Loucy (cell line): ENCODE data around the gene LRRK1.

Experiments
- H2AFZ ChIP-seq: fragments of 200-600 bp; sonication (generic); 2 replicates; pipeline ENCODE4 v1.6.0; 2016; ENCODE audit warnings: antibody characterized with exemption, mild to moderate bottlenecking, low read length, moderate library complexity
- H3F3A ChIP-seq: fragments of 200-600 bp; 2 replicates; pipeline ENCODE4 v1.6.0; 2016; ENCODE audit warnings: antibody characterized with exemption, low read depth, mild to moderate bottlenecking
- H3K27me3 ChIP-seq: fragments of 200-600 bp; sonication (generic); 2 replicates; pipeline ENCODE4 v1.6.1; 2014; ENCODE audit warnings: low read length, mild to moderate bottlenecking; ENCODE audit not compliant: insufficient read depth, poor library complexity, severe bottlenecking
- H3K36me3 ChIP-seq: fragments of 200-600 bp; sonication (generic); 2 replicates; pipeline ENCODE4 v1.6.1; 2016; ENCODE audit warnings: low read length; ENCODE audit not compliant: insufficient read depth
- H3K4me1 ChIP-seq: fragments of 200-600 bp; sonication (generic); 2 replicates; pipeline ENCODE4 v1.5.1; 2014; ENCODE audit warnings: low read length, mild to moderate bottlenecking; ENCODE audit not compliant: insufficient read depth, poor library complexity, severe bottlenecking
- H3K4me2 ChIP-seq: fragments of 200-600 bp; sonication (generic); 2 replicates; pipeline ENCODE4 v1.6.0; 2014; ENCODE audit warnings: antibody characterized with exemption, low read length, low read depth, mild to moderate bottlenecking; ENCODE audit not compliant: poor library complexity, severe bottlenecking
- H3K4me3 ChIP-seq: fragments of 200-600 bp; sonication (generic); 2 replicates; pipeline ENCODE4 v1.5.1; 2014; ENCODE audit warnings: low read length, mild to moderate bottlenecking, mixed read lengths; ENCODE audit not compliant: poor library complexity, severe bottlenecking
- H3K79me2 ChIP-seq: fragments of 200-600 bp; sonication (generic); 2 replicates; pipeline ENCODE4 v1.6.1; 2014; ENCODE audit warnings: low read length; ENCODE audit not compliant: insufficient read depth
- H3K9ac ChIP-seq: fragments of 200-600 bp; sonication (generic); 2 replicates; pipeline ENCODE4 v1.6.0; 2014; ENCODE audit warnings: mild to moderate bottlenecking, low read depth, low read length, moderate library complexity; ENCODE audit not compliant: poor library complexity, severe bottlenecking
- H3K9me2 ChIP-seq: fragments of 200-600 bp; sonication (generic); replicated peaks from 2 replicates; pipeline ENCODE4 v1.6.1; 2016; ENCODE audit warnings: low read depth, low read length, mixed read lengths
- H3K9me3 ChIP-seq: fragments of 200-600 bp; sonication (generic); 2 replicates; pipeline ENCODE4 v1.6.1; 2014; ENCODE audit warnings: mild to moderate bottlenecking, antibody characterized with exemption, low read length, low read depth; ENCODE audit not compliant: insufficient read depth
- H4K20me1 ChIP-seq: fragments of 200-600 bp; sonication (generic); 2 replicates; pipeline ENCODE4 v1.6.0; 2014; ENCODE audit warnings: antibody characterized with exemption, low read length, mild to moderate bottlenecking; ENCODE audit not compliant: insufficient read depth, poor library complexity, severe bottlenecking
- EZH2phosphoT487 ChIP-seq: fragments of 200-600 bp; IDR thresholded peaks from 2 replicates; pipeline ENCODE4 v1.6.1; 2018; ENCODE audit warnings: antibody characterized with exemption, mild to moderate bottlenecking, moderate library complexity, borderline replicate concordance
- TF ChIP-seq, protein P1 (sequence below): fragments of 200-600 bp; sonication (generic); conservative IDR thresholded peaks from 2 replicates; pipeline ENCODE4 v1.5.1; 2014; ENCODE audit warnings: mild to moderate bottlenecking, antibody characterized with exemption, low read length

The LRRK1 gene

DNA sequence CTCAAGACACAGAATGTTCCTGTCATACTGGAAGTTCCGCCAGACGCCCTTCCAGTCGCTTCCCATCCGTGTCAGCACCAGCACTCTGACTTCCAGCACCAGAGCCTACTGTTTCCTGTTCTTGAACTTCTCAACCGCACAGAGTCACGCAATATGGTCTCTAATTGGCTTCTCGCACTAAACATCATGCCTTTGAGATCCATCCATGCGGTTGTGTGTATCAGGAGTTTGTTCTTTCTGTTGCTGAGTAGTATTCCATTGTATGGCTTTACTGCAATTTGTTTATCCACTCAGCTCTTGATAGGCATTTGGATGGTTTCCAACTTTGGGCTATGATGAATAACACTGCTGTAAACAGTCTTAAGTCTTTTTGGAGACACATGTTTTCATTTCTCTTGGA lies 112.1 kb downstream of the LRRK1 start:
- no peaks in the 10 kb centered on the region for H3K36me3 ChIP-seq
- peaks cover 14% of the 10 kb centered on the region; the same call in 1 of the 2 replicates for H3K9me3 ChIP-seq
- H3K4me3 ChIP-seq = no peak overlapping the region
- no peaks in the 10 kb centered on the region for H3K9me2 ChIP-seq
- TF ChIP-seq EZH2phosphoT487 = no peak
- TF ChIP-seq, protein P1, sequence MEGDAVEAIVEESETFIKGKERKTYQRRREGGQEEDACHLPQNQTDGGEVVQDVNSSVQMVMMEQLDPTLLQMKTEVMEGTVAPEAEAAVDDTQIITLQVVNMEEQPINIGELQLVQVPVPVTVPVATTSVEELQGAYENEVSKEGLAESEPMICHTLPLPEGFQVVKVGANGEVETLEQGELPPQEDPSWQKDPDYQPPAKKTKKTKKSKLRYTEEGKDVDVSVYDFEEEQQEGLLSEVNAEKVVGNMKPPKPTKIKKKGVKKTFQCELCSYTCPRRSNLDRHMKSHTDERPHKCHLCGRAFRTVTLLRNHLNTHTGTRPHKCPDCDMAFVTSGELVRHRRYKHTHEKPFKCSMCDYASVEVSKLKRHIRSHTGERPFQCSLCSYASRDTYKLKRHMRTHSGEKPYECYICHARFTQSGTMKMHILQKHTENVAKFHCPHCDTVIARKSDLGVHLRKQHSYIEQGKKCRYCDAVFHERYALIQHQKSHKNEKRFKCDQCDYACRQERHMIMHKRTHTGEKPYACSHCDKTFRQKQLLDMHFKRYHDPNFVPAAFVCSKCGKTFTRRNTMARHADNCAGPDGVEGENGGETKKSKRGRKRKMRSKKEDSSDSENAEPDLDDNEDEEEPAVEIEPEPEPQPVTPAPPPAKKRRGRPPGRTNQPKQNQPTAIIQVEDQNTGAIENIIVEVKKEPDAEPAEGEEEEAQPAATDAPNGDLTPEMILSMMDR = no peak
- no peaks in the 10 kb centered on the region for H3K79me2 ChIP-seq
- no peak overlapping the region for H3K9ac ChIP-seq
- H3K4me2 ChIP-seq = no peak overlapping the region
- H2AFZ ChIP-seq = no peak overlapping the region
- H3K27me3 ChIP-seq = no peaks in the 10 kb centered on the region
- H3F3A ChIP-seq = no peaks in the 10 kb centered on the region
- H3K4me1 ChIP-seq = no peaks in the 10 kb centered on the region
- H4K20me1 ChIP-seq = no peaks in the 10 kb centered on the region

DNA sequence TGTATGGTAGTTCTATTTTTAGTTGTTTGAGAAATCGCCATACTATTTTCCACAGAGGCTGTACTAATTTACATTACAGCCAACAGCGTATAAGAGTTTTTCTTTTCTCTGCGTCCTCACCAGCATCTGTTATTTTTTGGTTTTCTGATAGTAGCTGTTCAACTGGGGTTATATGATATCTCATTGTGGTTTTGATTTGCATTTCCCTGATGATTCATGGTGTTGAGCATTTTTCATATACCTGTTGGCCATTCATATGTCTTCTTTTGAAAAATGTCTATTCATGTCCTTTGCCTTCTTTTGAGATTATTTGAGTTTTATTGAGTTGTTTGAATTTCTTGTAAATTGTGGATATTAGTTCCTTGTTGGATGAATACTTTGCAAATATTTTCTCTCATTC lies 114.6 kb downstream of the LRRK1 start:
- Histone ChIP-seq H3K4me1 (no peaks in the 10 kb centered on the region), H4K20me1 (no peaks in the 10 kb centered on the region), H3K9me2 (no peaks in the 10 kb centered on the region), H3K4me2 (no peak overlapping the region), H3K9me3 (peaks cover 20% of the 10 kb centered on the region; the same call in 1 of the 2 replicates), H3F3A (no peaks in the 10 kb centered on the region), H3K9ac (no peak overlapping the region), H3K36me3 (no peaks in the 10 kb centered on the region), H2AFZ (no peak overlapping the region), H3K27me3 (no peaks in the 10 kb centered on the region), H3K4me3 (no peak overlapping the region), H3K79me2 (no peaks in the 10 kb centered on the region)
- TF ChIP-seq, protein P1 = no peak
- no peak for TF ChIP-seq EZH2phosphoT487

DNA sequence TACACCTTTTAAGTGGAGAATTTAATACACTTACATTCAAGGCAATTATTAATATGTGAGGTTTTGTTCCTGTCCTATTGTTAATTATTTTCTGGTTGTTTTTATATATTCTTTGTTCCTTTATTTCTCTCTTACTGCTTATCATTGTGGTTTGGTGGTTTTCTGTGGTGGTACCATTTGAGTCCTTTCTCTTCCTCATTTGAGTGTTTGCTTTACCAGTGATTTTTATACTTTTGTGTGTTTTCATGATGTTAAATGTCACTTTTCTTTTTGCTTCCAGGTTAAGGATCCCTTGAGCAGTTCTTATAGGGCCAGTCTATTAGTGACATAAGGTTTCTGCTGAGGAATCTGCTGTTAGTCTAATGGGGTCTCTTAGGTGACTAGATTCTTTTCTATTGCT lies 116.5 kb downstream of the LRRK1 start:
- Histone ChIP-seq H2AFZ (no peak overlapping the region), H3K9me3 (peaks cover 20% of the 10 kb centered on the region; the same call in 1 of the 2 replicates), H3K4me1 (no peaks in the 10 kb centered on the region), H3K9me2 (no peaks in the 10 kb centered on the region), H3K4me2 (no peak overlapping the region), H3K9ac (no peak overlapping the region), H3K27me3 (no peaks in the 10 kb centered on the region), H3K36me3 (no peaks in the 10 kb centered on the region), H4K20me1 (no peaks in the 10 kb centered on the region), H3F3A (no peaks in the 10 kb centered on the region), H3K79me2 (no peaks in the 10 kb centered on the region), H3K4me3 (no peak overlapping the region)
- TF ChIP-seq EZH2phosphoT487 = no peak
- TF ChIP-seq, protein P1 = no peak
